Neural progenitor cell (in vitro differentiated cells): Measurements from ENCODE around the gene LINGO3.

ENCODE experiments used
- CTCF ChIP-seq: fragments of 200-600 bp; sonication (generic); IDR thresholded peaks from 2 replicates; pipeline ENCODE4 v1.5.1; 2017; ENCODE audit warnings: antibody characterized with exemption, mild to moderate bottlenecking
- EZH2phosphoT487 ChIP-seq: fragments of 200-600 bp; sonication (generic); IDR thresholded peaks from 2 replicates; pipeline ENCODE4 v1.6.1; 2017; ENCODE audit warnings: antibody characterized with exemption

- no peak for TF ChIP-seq CTCF
- no peak for TF ChIP-seq EZH2phosphoT487
These were observed 13.8 kb upstream of the LINGO3 start for GRCh38 chr19:2321565-2322283.
